Left ventricle myocardium inferior (tissue), 1 donor: Measurements from ENCODE around the gene ACACB. TPM values are rescaled to one million over a fixed set of nuclear protein-coding genes. Genes with fewer than 3 reads are reported as not detected.

Source experiments
- DNase-seq: peaks from one replicate; pipeline ENCODE4 v3.0.0-alpha.2; 2020
- H3K27ac ChIP-seq: fragments of 200-600 bp; replicated peaks from 2 replicates; pipeline ENCODE4 v1.8.0; 2021
- H3K27me3 ChIP-seq: fragments of 200-600 bp; 2 replicates; pipeline ENCODE4 v1.8.0; 2021; ENCODE audit warnings: low read depth
- H3K36me3 ChIP-seq: fragments of 200-600 bp; 2 replicates; pipeline ENCODE4 v1.8.0; 2021
- H3K4me1 ChIP-seq: fragments of 200-600 bp; 2 replicates; pipeline ENCODE4 v1.8.0; 2021
- H3K4me3 ChIP-seq: fragments of 200-600 bp; 2 replicates; pipeline ENCODE4 v1.8.0; 2021; ENCODE audit warnings: mild to moderate bottlenecking, moderate library complexity
- H3K9me3 ChIP-seq: fragments of 200-600 bp; replicated peaks from 2 replicates; pipeline ENCODE4 v1.8.0; 2021
- CTCF ChIP-seq: fragments of 200-600 bp; IDR thresholded peaks from 2 replicates; pipeline ENCODE4 v1.8.0; 2021; ENCODE audit warnings: antibody characterized with exemption, mild to moderate bottlenecking, borderline replicate concordance
- intact Hi-C: fragments of 100-400 bp; cut with micrococcal nuclease; formaldehyde crosslinking; loops from one replicate; pipeline ENCODE4 v1.11.0; 2022
- total RNA-seq: library from RNA; stranded (reverse); fragmentation: NEBNext Ultra II Directional; extraction: Animal tissue kit (Norgen Biotek cat#: 25700); gene quantifications from one replicate; pipeline ENCODE4 v1.2.1, GENCODE V29; 2021
- donor health status: DM: no; HTN: yes; CAD: no; lungs with severe emphysema.

The ACACB gene
- total RNA-seq, 1 donor from 2014 or later: 123 TPM

GRCh38 chr12:109264943-109265650, 148.7 kb downstream of the ACACB start:
- no peak for TF ChIP-seq CTCF
- H3K4me1 ChIP-seq: peaks cover 13% of the 10 kb centered on the region
- intact Hi-C loops: loop anchor here (5.0 kb wide), 1 partner anchor 122 kb away; no protein-coding TSS in a partner anchor
- DNase-seq: no peak
- peak overlapping the region; percentile 65 for H3K27ac ChIP-seq
- H3K27me3 ChIP-seq: no peaks in the 10 kb centered on the region
- H3K36me3 ChIP-seq: peaks cover 88% of the 10 kb centered on the region
- H3K9me3 ChIP-seq: peaks cover 8% of the 10 kb centered on the region
- H3K4me3 ChIP-seq: no peak overlapping the region

- peaks cover 13% of the 10 kb centered on the region for H3K4me1 ChIP-seq
- peaks cover 14% of the 10 kb centered on the region for H3K9me3 ChIP-seq
- no peak for DNase-seq
- peaks cover 82% of the 10 kb centered on the region for H3K36me3 ChIP-seq
- intact Hi-C loops: no loop called here
- no peak for TF ChIP-seq CTCF
- no peaks in the 10 kb centered on the region for H3K27me3 ChIP-seq
- H3K27ac ChIP-seq: no peak overlapping the region
- no peak overlapping the region for H3K4me3 ChIP-seq
Observed at GRCh38 chr12:109266106-109266879, 149.9 kb downstream of the ACACB start.

GRCh38 chr12:109267361-109267760, 151.0 kb downstream of the ACACB start:
- no peak for DNase-seq
- TF ChIP-seq CTCF: no peak
- Histone ChIP-seq H3K27me3 (no peaks in the 10 kb centered on the region), H3K9me3 (peaks cover 14% of the 10 kb centered on the region), H3K27ac (no peak overlapping the region), H3K4me1 (peaks cover 13% of the 10 kb centered on the region), H3K4me3 (no peak overlapping the region), H3K36me3 (peaks cover 73% of the 10 kb centered on the region)
- intact Hi-C loops: no loop called here

GRCh38 chr12:109268896-109269295, 152.5 kb downstream of the ACACB start:
- intact Hi-C loops: no loop called here
- H3K9me3 ChIP-seq: peaks cover 6% of the 10 kb centered on the region
- no peak for DNase-seq
- H3K4me1 ChIP-seq: peaks cover 13% of the 10 kb centered on the region
- no peaks in the 10 kb centered on the region for H3K27me3 ChIP-seq
- TF ChIP-seq CTCF: no peak
- peak overlapping the region; percentile 6 for H3K27ac ChIP-seq
- no peak overlapping the region for H3K4me3 ChIP-seq
- peaks cover 57% of the 10 kb centered on the region for H3K36me3 ChIP-seq

GRCh38 chr12:109269428-109269827, 153.0 kb downstream of the ACACB start:
- H3K4me1 ChIP-seq: peaks cover 9% of the 10 kb centered on the region
- H3K36me3 ChIP-seq: peaks cover 52% of the 10 kb centered on the region
- TF ChIP-seq CTCF: no peak
- intact Hi-C loops: no loop called here
- H3K27ac ChIP-seq: peak overlapping the region; percentile 6
- no peak overlapping the region for H3K4me3 ChIP-seq
- no peaks in the 10 kb centered on the region for H3K27me3 ChIP-seq
- peaks cover 6% of the 10 kb centered on the region for H3K9me3 ChIP-seq
- peak; percentile 48 for DNase-seq
